Upper lobe of left lung (tissue), 6 donors: ENCODE measurements around the gene OBSCN. TPM values are rescaled to one million over a fixed set of nuclear protein-coding genes. Genes with fewer than 3 reads are reported as not detected.
A peak's percentile ranks its signal among the peaks of the same experiment; 100 is the strongest.

Source experiments
- ATAC-seq, 2 donors: fragments of 200-7000 bp; cut with Tn5 transposase; one replicate each; pipeline ENCODE4 v1.9.1; 2022; ENCODE audit warnings: mild to moderate bottlenecking in 2 of 2, moderate library complexity in 2 of 2; ENCODE audit not compliant: low FRiP score in 2 of 2
- DNase-seq, 2 donors: peaks; one replicate each; pipeline ENCODE4 v3.0.0-alpha.2; 2019 to 2020
- H3K27ac ChIP-seq, 4 donors: fragments of 200-600 bp; sonication (generic); one replicate each; pipeline ENCODE4 v1.5.1; 2016 to 2019
- H3K27me3 ChIP-seq, 4 donors: fragments of 200-600 bp; sonication (generic); one replicate each; pipeline ENCODE4 v1.5.1; 2017 to 2019
- H3K36me3 ChIP-seq, 4 donors: fragments of 200-600 bp; sonication (generic); one replicate each; pipeline ENCODE4 v1.5.1; 2016 to 2019
- H3K4me1 ChIP-seq, 4 donors: fragments of 200-600 bp; sonication (generic); one replicate each; pipeline ENCODE4 v1.5.1; 2018 to 2019
- H3K4me3 ChIP-seq, 4 donors: fragments of 200-600 bp; sonication (generic); one replicate each; pipeline ENCODE4 v1.5.1; 2017 to 2019; ENCODE audit warnings: mild to moderate bottlenecking in 2 of 4, moderate library complexity in 1 of 4
- H3K9me3 ChIP-seq, 4 donors: fragments of 200-600 bp; sonication (generic); one replicate each; pipeline ENCODE4 v1.5.1; 2018 to 2019
- CTCF ChIP-seq, 6 experiments: fragments of 450-650 bp in 4 of 6; fragments of 200-600 bp in 2 of 6; sonication (generic) in 2 of 6; IDR thresholded peaks; one replicate each; pipeline ENCODE4 v1.5.1; 2016 to 2019; ENCODE audit warnings: antibody characterized with exemption in 6 of 6
- EP300 ChIP-seq, 4 donors: sonication (generic); formaldehyde crosslinking; IDR thresholded peaks; one replicate each; pipeline ENCODE4 v1.5.1; 2017; ENCODE audit warnings: antibody characterized with exemption in 4 of 4, control low read depth in 2 of 4
- POLR2A ChIP-seq, 4 donors: fragments of 450-650 bp; IDR thresholded peaks; one replicate each; pipeline ENCODE4 v1.5.1; 2016 to 2017; ENCODE audit warnings: antibody characterized with exemption in 4 of 4, mild to moderate bottlenecking in 2 of 4
- POLR2AphosphoS5 ChIP-seq, 2 donors: sonication (generic); formaldehyde crosslinking; IDR thresholded peaks; one replicate each; pipeline ENCODE4 v1.5.1; 2017; ENCODE audit warnings: antibody characterized with exemption in 2 of 2
- WGBS, 2 donors: methylation state at CpG; one replicate each; pipeline ENCODE4 v1.1.5; 2017 to 2018; 5-methylcytosine and 5-hydroxymethylcytosine counted together
- total RNA-seq, 6 donors: library from RNA; depleted of rRNA in 4 of 6; stranded (reverse); fragments of >200 nt in 4 of 6; gene quantifications; one replicate each; pipeline versions ENCODE4 v1.1.0 to v1.2.1, GENCODE V29; 2016 to 2021
- donor health status: DM: no; HTN: no; CAD: no; lungs with moderate emphysema.
- donor health status: DM: no; HTN: yes; CAD: no; lungs with severe emphysema.

The OBSCN gene
- total RNA-seq, 6 donors from 2014 or later: 15.7 to 160 (median 47.0) TPM

- DNase-seq (no peak), ATAC-seq (peak in 1 of 2 donors; percentile 3)
- Histone ChIP-seq H3K4me1 (peaks cover 15 to 23% (median 20%) of the 10 kb centered on the region in 4 donors), H3K27ac (no peak overlapping the region), H3K4me3 (peak overlapping the region in 2 of 4 donors; percentile 51 to 55), H3K9me3 (no peaks in the 10 kb centered on the region), H3K27me3 (peaks cover 0 to 20% (median 9%) of the 10 kb centered on the region in 4 donors), H3K36me3 (no peaks in the 10 kb centered on the region)
- WGBS, 2 donors: 22 to 50% methylated on average over 5 to 12 of the region's 12 CpGs
- no peak for TF ChIP-seq EP300 (IDR thresholded peaks at IDR 0.05)
Observed at GRCh38 chr1:228417061-228417460, 209.2 kb downstream of the OBSCN start.

- H3K27ac ChIP-seq: no peak overlapping the region
- no peak for DNase-seq
- H3K4me1 ChIP-seq: peaks cover 15 to 23% (median 20%) of the 10 kb centered on the region in 4 donors
- ATAC-seq: no peak
- no peaks in the 10 kb centered on the region for H3K9me3 ChIP-seq
- peaks cover 0 to 20% (median 9%) of the 10 kb centered on the region in 4 donors for H3K27me3 ChIP-seq
- TF ChIP-seq EP300 (IDR thresholded peaks at IDR 0.05): no peak
- no peak for TF ChIP-seq POLR2AphosphoS5 (IDR thresholded peaks at IDR 0.05)
- TF ChIP-seq POLR2A (IDR thresholded peaks at IDR 0.05): no peak
- TF ChIP-seq CTCF (IDR thresholded peaks at IDR 0.05): no peak
- WGBS, 2 donors: 85% methylated on average over 7 of the region's 7 CpGs
- no peak overlapping the region for H3K4me3 ChIP-seq
- no peaks in the 10 kb centered on the region for H3K36me3 ChIP-seq
Observed at GRCh38 chr1:228417483-228418203, 209.8 kb downstream of the OBSCN start.

GRCh38 chr1:228420968-228421826 is 213.4 kb downstream of the OBSCN start:
- Histone ChIP-seq H3K27ac (no peak overlapping the region), H3K9me3 (no peaks in the 10 kb centered on the region), H3K4me3 (no peak overlapping the region), H3K36me3 (no peaks in the 10 kb centered on the region), H3K27me3 (peaks cover 0 to 9% (median 5%) of the 10 kb centered on the region in 4 donors), H3K4me1 (peaks cover 10 to 16% (median 14%) of the 10 kb centered on the region in 4 donors)
- TF ChIP-seq CTCF (IDR thresholded peaks at IDR 0.05): no peak
- TF ChIP-seq POLR2A (IDR thresholded peaks at IDR 0.05): no peak
- no peak for TF ChIP-seq EP300 (IDR thresholded peaks at IDR 0.05)
- no peak for TF ChIP-seq POLR2AphosphoS5 (IDR thresholded peaks at IDR 0.05)
- no peak for DNase-seq
- no peak for ATAC-seq
- 87 to 95% methylated on average over 6 to 7 of the region's 7 CpGs for WGBS, 2 donors

- ATAC-seq (no peak), DNase-seq (no peak)
- H3K36me3 ChIP-seq: no peaks in the 10 kb centered on the region
- WGBS, 2 donors: 89 to 92% methylated on average over 7 of the region's 7 CpGs
- no peak overlapping the region for H3K4me3 ChIP-seq
- no peak overlapping the region for H3K27ac ChIP-seq
- no peaks in the 10 kb centered on the region for H3K4me1 ChIP-seq
- no peak for TF ChIP-seq EP300 (IDR thresholded peaks at IDR 0.05)
- no peak for TF ChIP-seq CTCF (IDR thresholded peaks at IDR 0.05)
- TF ChIP-seq POLR2AphosphoS5 (IDR thresholded peaks at IDR 0.05): no peak
- TF ChIP-seq POLR2A (IDR thresholded peaks at IDR 0.05): no peak
- H3K27me3 ChIP-seq: no peaks in the 10 kb centered on the region
- H3K9me3 ChIP-seq: no peaks in the 10 kb centered on the region
Observed at GRCh38 chr1:228423404-228424053, 215.7 kb downstream of the OBSCN start.
